ENCODE results near the gene MMP15.

GRCh38 chr16:57987441-57988177, 37.9 kb upstream of the MMP15 start:
- TF ChIP-seq CTCF (IDR thresholded peaks at IDR 0.05) (no peak), POLR2A (IDR thresholded peaks at IDR 0.05) (no peak)

All from lower leg skin (tissue), 3 donors.